CD14-positive monocyte (primary cell): Measurements from ENCODE around the gene MMRN1. TPM values are rescaled to one million over a fixed set of nuclear protein-coding genes. Genes with fewer than 3 reads are reported as not detected.

Experiments
- DNase-seq, 3 donors: peaks; one replicate each; pipeline ENCODE4 v3.0.0-alpha.2; 2011 to 2022
- H2AFZ ChIP-seq: 2 replicates; pipeline ENCODE4 v1.6.0; 2012; ENCODE audit warnings: mild to moderate bottlenecking, low read depth, low read length, inconsistent platforms; ENCODE audit not compliant: insufficient read depth, poor library complexity, severe bottlenecking
- H3K27ac ChIP-seq, 2 donors: 1 replicate in 1 of 2; 2 replicates in 1 of 2; pipeline ENCODE4 v1.5.1; 2012 to 2013; ENCODE audit warnings: low read length in 2 of 2, control low read depth in 1 of 2, inconsistent platforms in 1 of 2, low read depth in 1 of 2, mild to moderate bottlenecking in 1 of 2
- H3K27me3 ChIP-seq, 2 donors: one replicate each; pipeline versions ENCODE4 v1.6.0 to v1.6.1; 2011 to 2013; ENCODE audit warnings: low read length in 2 of 2; ENCODE audit not compliant: control insufficient read depth in 2 of 2, insufficient read depth in 2 of 2
- H3K36me3 ChIP-seq, 2 donors: replicated peaks in 1 of 2; 1 replicate in 1 of 2; 2 replicates in 1 of 2; pipeline versions ENCODE4 v1.5.1 to v1.6.1; 2012 to 2013; ENCODE audit warnings: low read length in 2 of 2, control low read depth in 1 of 2, inconsistent platforms in 1 of 2, mild to moderate bottlenecking in 1 of 2; ENCODE audit not compliant: insufficient read depth in 2 of 2, control insufficient read depth in 1 of 2
- H3K4me1 ChIP-seq, 2 donors: 1 replicate in 1 of 2; 2 replicates in 1 of 2; pipeline versions ENCODE4 v1.5.1 to v1.6.1; 2012 to 2013; ENCODE audit warnings: low read length in 2 of 2, control low read depth in 1 of 2, inconsistent platforms in 1 of 2, mild to moderate bottlenecking in 1 of 2, moderate library complexity in 1 of 2; ENCODE audit not compliant: insufficient read depth in 2 of 2, control insufficient read depth in 1 of 2
- H3K4me2 ChIP-seq: replicated peaks from 2 replicates; pipeline ENCODE3; 2012; ENCODE audit warnings: low read length, moderate library complexity, mild to moderate bottlenecking; ENCODE audit not compliant: poor library complexity, severe bottlenecking; ENCODE audit errors: extremely low read depth
- H3K4me3 ChIP-seq, 3 experiments: fragments of 200-600 bp in 1 of 3; sonication (generic) in 1 of 3; replicated peaks in 1 of 3; 1 replicate in 2 of 3; 2 replicates in 1 of 3; pipeline ENCODE4 v1.5.1; 2011 to 2013; ENCODE audit warnings: low read length in 3 of 3, mild to moderate bottlenecking in 3 of 3, control low read depth in 2 of 3, low read depth in 2 of 3, inconsistent platforms in 1 of 3, moderate library complexity in 1 of 3
- H3K79me2 ChIP-seq: 2 replicates; pipeline ENCODE4 v1.6.0; 2012; ENCODE audit warnings: mild to moderate bottlenecking, control low read depth, inconsistent platforms, low read length, moderate library complexity; ENCODE audit not compliant: insufficient read depth
- H3K9ac ChIP-seq: 2 replicates; pipeline ENCODE4 v1.6.0; 2017; ENCODE audit warnings: low read length, mild to moderate bottlenecking; ENCODE audit not compliant: insufficient read depth, poor library complexity, severe bottlenecking
- H3K9me3 ChIP-seq, 2 donors: replicated peaks in 1 of 2; 1 replicate in 1 of 2; 2 replicates in 1 of 2; pipeline versions ENCODE4 v1.5.1 to v1.6.1; 2012 to 2013; ENCODE audit warnings: low read length in 2 of 2, control low read depth in 1 of 2; ENCODE audit not compliant: control insufficient read depth in 1 of 2, insufficient read depth in 1 of 2
- H4K20me1 ChIP-seq: 2 replicates; pipeline ENCODE4 v1.6.0; 2012; ENCODE audit warnings: mild to moderate bottlenecking, low read length, control low read depth, moderate library complexity; ENCODE audit not compliant: insufficient read depth
- H3K27ac Mint-ChIP-seq, 7 donors: one replicate each; pipeline ENCODE4 v1.8.0; 2020; ENCODE audit warnings: mild to moderate bottlenecking in 7 of 7, mixed read lengths in 7 of 7, moderate library complexity in 6 of 7, inconsistent platforms in 2 of 7
- H3K27me3 Mint-ChIP-seq, 3 donors: one replicate each; pipeline ENCODE4 v1.8.0; 2021 to 2022; ENCODE audit warnings: low read depth in 3 of 3, mild to moderate bottlenecking in 3 of 3, mixed read lengths in 3 of 3, moderate library complexity in 3 of 3, inconsistent platforms in 1 of 3
- H3K36me3 Mint-ChIP-seq, 2 donors: one replicate each; pipeline ENCODE4 v1.8.0; 2020; ENCODE audit warnings: mixed read lengths in 2 of 2, inconsistent platforms in 1 of 2, mild to moderate bottlenecking in 1 of 2
- H3K4me1 Mint-ChIP-seq: one replicate; pipeline ENCODE4 v1.8.0; 2020; ENCODE audit warnings: mild to moderate bottlenecking, mixed read lengths
- H3K4me3 Mint-ChIP-seq, 2 donors: one replicate each; pipeline ENCODE4 v1.8.0; 2020; ENCODE audit warnings: mild to moderate bottlenecking in 2 of 2, mixed read lengths in 2 of 2, moderate library complexity in 1 of 2
- H3K9me3 Mint-ChIP-seq, 7 donors: one replicate each; pipeline ENCODE4 v1.8.0; 2020 to 2022; ENCODE audit warnings: mixed read lengths in 7 of 7, mild to moderate bottlenecking in 6 of 7, moderate library complexity in 6 of 7, inconsistent platforms in 2 of 7
- WGBS: methylation state at CpG from one replicate; pipeline ENCODE4 v1.1.5; 2013; ENCODE audit warnings: missing lambda C conversion rate; ENCODE audit not compliant: insufficient coverage; 5-methylcytosine and 5-hydroxymethylcytosine counted together
- intact Hi-C, 2 donors: fragments of 100-400 bp; cut with micrococcal nuclease; formaldehyde crosslinking; loops; one replicate each; pipeline versions ENCODE4 v1.15.0 to v1.15.1; 2023
- polyA plus RNA-seq, 3 donors: library from polyadenylated mRNA; depleted of rRNA in 1 of 3; unstranded in 2 of 3; stranded (reverse) in 1 of 3; fragments of 300-500 nt in 2 of 3; fragments of >200 nt in 1 of 3; fragmentation: Illumina TruSeq in 2 of 3; gene quantifications; 1 replicate in 2 of 3; 2 replicates in 1 of 3; pipeline ENCODE4 v1.2.3, GENCODE V29; 2012 to 2021
- TF ChIP-seq, protein P1 (sequence below): fragments of 200-600 bp; IDR thresholded peaks from one replicate; pipeline ENCODE4 v1.8.0; 2022; ENCODE audit warnings: antibody characterized with exemption, mild to moderate bottlenecking

MMRN1 gene
- polyA plus RNA-seq, 3 donors, result 0.07 TPM; not detected in 2

GRCh38 chr4:89922848-89923416 lies 28.3 kb downstream of the MMRN1 start:
- Histone ChIP-seq H4K20me1 (no peaks in the 10 kb centered on the region), H3K4me3 (no peak overlapping the region), H3K27me3 (no peaks in the 10 kb centered on the region), H2AFZ (no peak overlapping the region), H3K9me3 (no peaks in the 10 kb centered on the region), H3K36me3 (no peaks in the 10 kb centered on the region), H3K79me2 (no peaks in the 10 kb centered on the region), H3K4me1 (no peaks in the 10 kb centered on the region), H3K27ac (no peak overlapping the region), H3K4me2 (no peak overlapping the region), H3K9ac (no peak overlapping the region)
- Mint-ChIP-seq H3K9me3 (peaks cover 0 to 6% (median 1%) of the 10 kb centered on the region in 7 donors), H3K4me1 (no peaks in the 10 kb centered on the region), H3K27me3 (no peaks in the 10 kb centered on the region), H3K27ac (no peak overlapping the region), H3K4me3 (no peak overlapping the region), H3K36me3 (no peaks in the 10 kb centered on the region)
- 95% methylated on average over 4 of the region's 5 CpGs for WGBS
- no peak for DNase-seq
- intact Hi-C loops, result no loop called here
- TF ChIP-seq, protein P1, sequence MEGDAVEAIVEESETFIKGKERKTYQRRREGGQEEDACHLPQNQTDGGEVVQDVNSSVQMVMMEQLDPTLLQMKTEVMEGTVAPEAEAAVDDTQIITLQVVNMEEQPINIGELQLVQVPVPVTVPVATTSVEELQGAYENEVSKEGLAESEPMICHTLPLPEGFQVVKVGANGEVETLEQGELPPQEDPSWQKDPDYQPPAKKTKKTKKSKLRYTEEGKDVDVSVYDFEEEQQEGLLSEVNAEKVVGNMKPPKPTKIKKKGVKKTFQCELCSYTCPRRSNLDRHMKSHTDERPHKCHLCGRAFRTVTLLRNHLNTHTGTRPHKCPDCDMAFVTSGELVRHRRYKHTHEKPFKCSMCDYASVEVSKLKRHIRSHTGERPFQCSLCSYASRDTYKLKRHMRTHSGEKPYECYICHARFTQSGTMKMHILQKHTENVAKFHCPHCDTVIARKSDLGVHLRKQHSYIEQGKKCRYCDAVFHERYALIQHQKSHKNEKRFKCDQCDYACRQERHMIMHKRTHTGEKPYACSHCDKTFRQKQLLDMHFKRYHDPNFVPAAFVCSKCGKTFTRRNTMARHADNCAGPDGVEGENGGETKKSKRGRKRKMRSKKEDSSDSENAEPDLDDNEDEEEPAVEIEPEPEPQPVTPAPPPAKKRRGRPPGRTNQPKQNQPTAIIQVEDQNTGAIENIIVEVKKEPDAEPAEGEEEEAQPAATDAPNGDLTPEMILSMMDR, result no peak

DNA sequence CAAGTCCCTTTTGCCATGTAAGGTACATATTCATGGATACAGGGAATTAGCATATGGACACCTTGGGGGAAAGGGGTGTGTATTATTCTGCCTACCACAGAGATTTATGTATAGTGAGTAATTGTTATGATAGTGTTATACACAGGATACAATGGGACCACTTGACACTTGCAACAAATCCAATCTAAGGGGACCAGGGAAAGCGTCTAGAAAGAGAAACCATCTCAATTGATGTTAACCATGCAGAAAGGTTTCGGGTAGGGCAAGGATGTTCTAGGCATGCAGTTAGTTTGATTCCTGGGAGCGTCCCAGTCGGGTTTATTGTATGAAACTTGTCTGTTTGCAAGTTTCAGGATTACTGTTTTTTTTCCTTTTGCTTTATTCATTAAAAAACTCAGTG lies 34.2 kb downstream of the MMRN1 start:
- Histone ChIP-seq H2AFZ (no peak overlapping the region), H3K4me1 (no peaks in the 10 kb centered on the region), H3K27me3 (no peaks in the 10 kb centered on the region), H3K4me2 (no peak overlapping the region), H3K9ac (no peak overlapping the region), H3K79me2 (no peaks in the 10 kb centered on the region), H4K20me1 (no peaks in the 10 kb centered on the region), H3K9me3 (peaks cover 0 to 5% of the 10 kb centered on the region in 2 donors), H3K4me3 (no peak overlapping the region), H3K27ac (no peak overlapping the region), H3K36me3 (no peaks in the 10 kb centered on the region)
- Mint-ChIP-seq H3K9me3 (peaks cover 3 to 11% (median 7%) of the 10 kb centered on the region in 7 donors), H3K27me3 (peaks cover 0 to 2% (median 0%) of the 10 kb centered on the region in 3 donors), H3K27ac (no peak overlapping the region), H3K4me1 (peaks cover 2% of the 10 kb centered on the region), H3K36me3 (no peaks in the 10 kb centered on the region), H3K4me3 (no peak overlapping the region)
- no CpG with 5 or more reads among the region's 4 CpGs for WGBS
- intact Hi-C loops, result no loop called here
- no peak for DNase-seq
- TF ChIP-seq, protein P1, result no peak
